Hematopoietic multipotent progenitor cell treated with erythropoietin and hydrocortisone succinate and interleukin-3 and kit ligand, for 17 days (in vitro differentiated cells): ENCODE data around the gene RHBDD1.

Experiments
- DNase-seq: peaks from one replicate; pipeline ENCODE4 v3.0.0-alpha.2; 2015; ENCODE audit warnings: low spot score

RHBDD1 gene, protein sequence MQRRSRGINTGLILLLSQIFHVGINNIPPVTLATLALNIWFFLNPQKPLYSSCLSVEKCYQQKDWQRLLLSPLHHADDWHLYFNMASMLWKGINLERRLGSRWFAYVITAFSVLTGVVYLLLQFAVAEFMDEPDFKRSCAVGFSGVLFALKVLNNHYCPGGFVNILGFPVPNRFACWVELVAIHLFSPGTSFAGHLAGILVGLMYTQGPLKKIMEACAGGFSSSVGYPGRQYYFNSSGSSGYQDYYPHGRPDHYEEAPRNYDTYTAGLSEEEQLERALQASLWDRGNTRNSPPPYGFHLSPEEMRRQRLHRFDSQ

DNA sequence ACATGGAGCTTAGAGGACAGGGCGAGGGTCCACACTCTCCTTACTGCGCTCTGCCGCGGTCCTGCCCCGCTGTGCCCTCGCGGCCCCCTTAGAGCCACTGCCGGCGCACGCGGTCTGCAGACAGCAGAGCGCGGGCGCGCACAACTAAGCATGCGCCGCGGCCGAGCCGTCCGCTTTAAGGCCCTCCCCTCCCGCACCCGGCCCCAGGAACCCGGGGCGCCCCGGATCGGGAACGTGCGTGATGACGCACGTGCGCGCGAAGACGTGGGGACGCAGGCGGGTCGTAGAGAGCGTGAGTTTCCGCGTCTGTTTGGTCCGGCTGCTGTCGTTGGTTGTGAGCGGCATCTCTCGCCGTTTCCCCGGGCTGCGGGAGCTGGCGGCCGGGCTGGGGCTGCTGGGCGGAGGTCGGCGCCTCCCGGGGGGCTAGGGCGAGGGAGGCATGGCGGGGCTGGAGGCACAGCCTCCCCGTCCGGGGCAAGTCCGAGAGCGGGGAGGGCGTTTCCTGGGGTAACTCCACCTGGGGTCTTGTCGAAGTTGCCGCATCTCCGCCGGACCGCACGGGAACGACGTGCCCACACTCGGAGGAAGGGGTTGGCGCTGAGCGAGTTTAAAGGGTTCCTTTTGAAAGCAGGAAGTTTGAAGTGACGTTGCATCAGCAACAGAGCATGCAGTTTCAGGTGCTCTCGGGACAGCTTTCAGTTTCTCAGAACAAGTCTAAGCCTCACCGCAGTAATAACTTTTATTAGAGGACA lies at the start of gene RHBDD1:
RHBDD1 (plus strand) TSS at position 259 of the 752 bp plus-strand sequence. CDS start 28,640 bp downstream, outside the sequence.
- peak; percentile 94 for DNase-seq

DNA sequence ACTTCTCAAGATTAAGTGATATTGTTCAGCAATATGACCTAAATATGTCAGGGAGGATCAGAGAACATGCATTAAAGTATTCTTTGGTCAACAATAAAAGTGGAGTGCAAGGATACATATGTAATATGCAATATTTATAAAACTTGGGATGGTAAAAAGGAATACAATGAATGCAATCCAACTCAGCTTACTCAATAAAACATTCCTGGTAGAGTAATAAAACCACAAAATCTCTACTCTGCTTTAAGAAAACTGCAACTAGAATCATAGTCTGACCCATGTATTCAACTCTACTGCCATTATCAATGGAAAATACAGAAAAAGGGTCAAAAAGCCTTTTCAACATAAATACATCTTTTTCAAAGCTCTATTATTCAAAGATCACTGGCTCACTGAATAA lies 47.8 kb upstream of the RHBDD1 start:
- no peak for DNase-seq

DNA sequence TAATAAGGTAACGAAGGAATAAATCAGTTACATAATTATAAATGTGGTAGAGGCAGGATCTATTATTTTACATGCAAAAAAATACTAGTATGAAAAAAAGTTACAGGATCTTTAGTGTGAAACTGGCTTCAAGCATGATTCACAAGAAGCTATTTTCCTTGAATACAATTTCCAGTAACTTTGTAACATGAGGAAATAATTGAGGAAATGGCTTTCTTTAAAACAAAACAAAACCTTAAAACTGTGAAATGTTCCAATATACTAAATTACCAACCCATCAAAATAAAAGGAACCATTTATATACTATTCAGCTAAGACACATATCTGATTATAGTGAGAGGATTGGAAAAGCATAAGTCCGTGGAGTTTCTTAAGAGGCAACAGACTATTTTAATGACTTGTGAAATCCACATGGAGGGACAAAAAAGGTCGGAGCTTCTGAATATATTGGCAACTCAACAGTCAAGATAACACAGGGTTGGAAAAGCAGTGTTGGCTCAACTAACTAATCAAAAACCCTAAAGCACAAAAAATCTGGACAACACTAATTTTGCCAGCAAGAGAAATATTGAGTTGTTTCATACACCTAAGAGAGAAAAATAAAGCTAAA lies 46.9 kb upstream of the RHBDD1 start:
- DNase-seq: no peak

DNA sequence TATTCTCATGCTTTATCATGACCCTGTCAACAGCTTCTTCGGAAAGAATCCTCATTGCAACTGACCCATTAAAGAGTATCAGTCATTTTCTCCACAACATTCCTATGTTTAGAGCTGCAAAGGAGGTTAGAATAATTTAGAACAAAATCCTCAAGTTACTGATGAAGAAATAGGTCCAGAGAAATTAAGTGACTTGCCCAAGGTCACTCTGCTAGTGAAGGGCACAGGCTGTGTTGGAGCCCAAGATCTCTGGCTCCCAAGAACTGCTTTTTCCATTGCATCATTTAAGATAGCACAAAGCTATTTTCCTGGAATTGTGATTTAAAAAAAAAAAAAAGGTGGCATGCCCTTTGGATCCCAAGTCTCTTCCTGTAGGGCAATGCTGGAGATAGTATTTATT lies 45.8 kb upstream of the RHBDD1 start:
- no peak for DNase-seq

DNA sequence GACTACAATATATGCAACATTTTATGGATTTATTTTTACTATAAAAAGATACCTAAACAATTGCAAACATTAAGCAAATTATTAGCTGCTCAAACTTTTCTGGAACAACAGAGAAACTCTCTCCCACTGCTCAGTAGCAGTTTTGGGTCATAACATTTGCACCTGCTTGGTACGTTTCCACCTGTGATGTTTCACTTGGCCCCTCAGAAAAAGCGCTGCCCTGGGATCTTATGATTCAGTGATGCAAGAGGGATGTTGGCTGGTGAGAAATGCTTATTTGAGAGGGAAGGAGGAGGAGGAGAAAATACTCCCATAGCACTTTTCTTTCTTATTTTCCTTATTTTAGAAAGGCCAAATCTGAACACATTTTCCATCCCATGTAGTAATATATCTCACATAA lies 45.4 kb upstream of the RHBDD1 start:
- DNase-seq: no peak

DNA sequence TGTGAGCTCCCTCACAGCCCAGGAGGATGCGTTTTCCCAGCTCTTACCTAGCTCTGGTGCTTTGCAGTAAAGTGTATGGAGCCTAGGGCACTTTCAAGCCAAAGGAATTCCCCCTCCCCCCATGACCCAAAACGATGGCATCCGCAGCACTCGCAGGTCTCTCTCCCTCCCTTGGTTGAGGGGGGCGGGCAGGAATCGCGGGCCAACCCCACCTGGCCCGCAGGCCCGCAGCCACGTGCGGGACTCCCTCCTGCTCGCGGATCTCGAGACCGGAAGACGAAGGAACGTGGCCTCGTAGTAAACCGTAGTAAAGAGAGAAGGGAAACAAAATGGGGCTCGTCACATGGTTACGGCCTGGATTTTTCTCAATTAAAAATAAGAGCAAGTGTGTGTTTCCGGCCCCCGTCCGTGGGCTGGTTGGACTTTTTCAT lies 44.8 kb upstream of the RHBDD1 start:
- no peak for DNase-seq

DNA sequence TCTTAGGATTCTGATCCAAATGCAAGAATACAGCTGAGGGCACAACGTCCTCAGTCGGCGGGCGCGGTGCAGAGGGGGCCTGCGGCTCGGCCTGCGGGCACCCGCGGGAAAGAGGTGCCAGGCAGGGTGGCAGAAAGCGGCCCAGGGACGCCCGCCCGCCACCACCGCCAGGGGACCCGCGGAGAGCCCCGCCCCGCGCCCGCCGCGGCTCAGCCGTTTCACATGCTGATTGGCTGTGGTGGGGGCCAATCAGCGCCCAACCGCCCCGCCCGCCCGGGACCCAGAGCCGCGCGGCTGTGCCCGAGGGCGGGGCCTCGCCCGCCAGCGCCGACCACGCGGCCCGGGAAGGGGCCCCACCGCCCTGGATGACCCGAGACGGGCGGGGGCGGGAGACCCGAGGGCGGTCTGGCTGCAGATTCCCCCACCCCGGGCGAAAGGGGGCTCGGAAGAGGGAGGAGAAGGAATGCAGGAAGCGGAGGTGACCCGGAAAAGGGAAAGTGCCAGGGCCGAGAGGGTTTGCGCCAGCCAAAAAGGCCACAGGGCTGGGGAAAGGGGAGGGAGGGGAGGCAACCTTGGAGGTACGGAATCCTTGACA lies 44.3 kb upstream of the RHBDD1 start:
- peak; percentile 84 for DNase-seq

DNA sequence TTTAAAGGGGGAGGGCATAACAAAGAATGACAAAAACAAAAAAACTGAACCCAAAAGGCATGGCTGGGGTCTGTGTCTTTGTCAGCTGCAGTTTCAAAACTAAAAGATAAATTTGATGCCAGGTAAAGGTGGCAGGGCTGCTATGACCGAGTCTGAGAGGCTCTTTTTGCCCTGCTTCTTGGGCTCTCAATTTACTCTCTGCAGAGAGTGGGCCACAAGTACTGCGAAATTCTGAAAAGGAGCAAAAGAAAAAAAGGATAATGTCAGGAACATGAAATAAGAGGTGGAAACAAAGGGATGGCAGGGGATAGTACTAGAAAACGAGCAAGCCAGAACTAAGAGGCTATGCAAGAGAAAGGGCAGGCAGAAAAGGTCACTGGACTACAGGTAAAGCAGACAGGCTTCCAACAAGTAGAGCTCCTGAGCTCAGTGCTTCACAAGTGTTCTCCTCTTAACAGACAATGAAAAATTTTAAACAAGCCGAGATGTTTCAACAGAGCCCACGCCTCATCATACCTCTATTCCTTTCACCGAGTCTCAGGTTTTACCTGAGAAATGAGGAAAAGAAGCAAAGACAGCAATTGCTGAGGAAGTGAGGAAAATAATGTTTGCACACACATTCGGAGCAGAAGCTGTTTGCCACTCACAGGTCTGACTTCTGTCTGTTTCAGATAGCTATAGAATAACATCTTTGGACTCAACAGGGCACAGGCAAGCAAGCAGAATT lies 43.5 kb upstream of the RHBDD1 start:
- no peak for DNase-seq

DNA sequence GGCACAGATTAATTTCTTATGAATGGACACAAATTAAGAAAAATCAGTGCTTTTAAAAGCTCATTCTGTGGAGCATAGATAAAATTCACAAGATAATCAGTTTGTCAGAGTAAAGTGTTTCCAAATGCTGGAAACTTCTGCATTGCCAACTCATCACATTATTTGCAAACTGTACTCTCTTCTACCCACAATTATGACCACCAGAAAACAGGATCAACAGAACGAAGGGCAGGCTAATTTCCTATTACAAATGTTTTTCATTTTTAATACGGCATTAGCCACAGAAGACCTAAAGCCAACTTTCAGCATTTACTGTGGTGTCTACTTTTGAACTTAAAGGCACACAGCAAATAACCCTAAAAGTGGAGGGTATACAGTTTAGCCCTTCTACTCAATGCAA lies 42.2 kb upstream of the RHBDD1 start:
- no peak for DNase-seq

DNA sequence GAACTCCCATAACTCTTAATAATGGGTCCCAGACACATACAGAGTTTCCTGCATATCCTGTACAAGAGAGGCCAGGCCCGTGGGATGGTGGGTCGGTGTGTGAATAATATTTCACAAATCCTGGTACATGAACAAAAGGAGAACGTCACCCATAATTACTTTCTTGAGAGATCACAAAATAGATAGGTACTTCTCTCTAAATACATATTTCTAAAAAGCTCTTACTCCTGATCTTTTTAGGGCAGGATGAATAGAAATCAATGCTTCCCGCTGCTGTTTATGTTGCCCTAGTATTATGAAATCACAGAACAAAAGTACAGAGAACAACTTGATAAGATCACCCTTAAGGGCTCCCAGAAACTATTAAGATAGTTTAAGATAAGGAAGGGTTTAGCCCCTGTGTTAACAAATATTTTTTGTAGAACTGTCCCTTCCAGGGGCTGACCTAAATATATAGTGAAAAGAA lies 41.6 kb upstream of the RHBDD1 start:
- no peak for DNase-seq

DNA sequence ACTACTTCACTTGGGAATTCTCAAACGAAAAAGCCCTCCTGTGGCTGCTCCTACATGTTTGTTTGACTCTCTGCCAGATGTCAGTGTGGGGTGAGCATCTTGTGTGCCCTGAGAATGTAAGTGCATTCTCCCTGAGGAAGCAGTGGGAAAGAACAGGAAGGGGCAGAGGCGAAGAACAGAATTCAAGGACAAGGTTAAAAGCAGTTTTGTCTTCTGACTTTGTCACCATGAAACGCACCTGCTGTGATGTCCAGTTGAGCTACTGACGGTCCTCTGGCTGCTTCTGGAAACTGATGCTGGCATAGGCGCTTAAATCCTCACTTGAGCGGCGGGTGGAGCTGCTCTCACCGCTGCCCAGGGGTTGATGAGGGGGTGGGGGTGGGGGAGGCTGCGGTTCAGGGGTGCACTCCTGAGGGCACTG lies 41.1 kb upstream of the RHBDD1 start:
- no peak for DNase-seq

DNA sequence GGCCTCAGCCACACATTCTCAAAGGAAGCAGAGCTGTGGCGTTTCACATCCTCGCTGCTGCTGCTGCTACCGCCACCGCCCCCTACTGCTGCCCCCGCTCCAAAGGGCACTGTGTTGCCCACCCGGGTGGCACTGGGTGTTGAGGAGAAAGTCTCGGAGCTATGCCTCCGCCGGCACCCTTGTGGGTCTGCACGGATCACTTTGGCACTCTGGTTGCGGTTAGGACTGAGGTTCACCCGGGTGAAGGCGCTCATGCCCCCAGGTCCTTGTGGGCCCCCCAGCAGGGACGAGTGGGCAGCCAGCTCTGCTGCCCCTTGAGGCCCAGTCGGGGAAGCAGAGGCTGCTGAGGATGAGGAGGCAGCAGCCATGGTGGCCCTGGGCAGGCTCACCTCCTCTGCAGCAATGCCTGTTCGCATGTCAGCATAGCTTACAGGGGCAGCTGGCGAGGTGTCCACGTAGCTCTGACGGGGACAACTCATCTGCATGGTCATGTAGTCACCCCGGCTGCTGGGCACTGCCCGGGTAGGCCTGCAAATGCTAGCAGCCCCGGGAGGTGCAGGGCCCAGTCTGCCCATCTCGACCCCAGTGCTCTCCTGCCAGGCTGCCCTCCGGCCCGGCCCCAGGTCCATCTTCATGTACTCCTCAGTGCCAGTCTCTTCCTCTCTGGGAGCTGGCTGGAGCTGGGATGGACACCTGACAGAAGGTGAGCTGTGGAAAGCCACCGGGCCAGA lies 40.4 kb upstream of the RHBDD1 start:
- DNase-seq: no peak

DNA sequence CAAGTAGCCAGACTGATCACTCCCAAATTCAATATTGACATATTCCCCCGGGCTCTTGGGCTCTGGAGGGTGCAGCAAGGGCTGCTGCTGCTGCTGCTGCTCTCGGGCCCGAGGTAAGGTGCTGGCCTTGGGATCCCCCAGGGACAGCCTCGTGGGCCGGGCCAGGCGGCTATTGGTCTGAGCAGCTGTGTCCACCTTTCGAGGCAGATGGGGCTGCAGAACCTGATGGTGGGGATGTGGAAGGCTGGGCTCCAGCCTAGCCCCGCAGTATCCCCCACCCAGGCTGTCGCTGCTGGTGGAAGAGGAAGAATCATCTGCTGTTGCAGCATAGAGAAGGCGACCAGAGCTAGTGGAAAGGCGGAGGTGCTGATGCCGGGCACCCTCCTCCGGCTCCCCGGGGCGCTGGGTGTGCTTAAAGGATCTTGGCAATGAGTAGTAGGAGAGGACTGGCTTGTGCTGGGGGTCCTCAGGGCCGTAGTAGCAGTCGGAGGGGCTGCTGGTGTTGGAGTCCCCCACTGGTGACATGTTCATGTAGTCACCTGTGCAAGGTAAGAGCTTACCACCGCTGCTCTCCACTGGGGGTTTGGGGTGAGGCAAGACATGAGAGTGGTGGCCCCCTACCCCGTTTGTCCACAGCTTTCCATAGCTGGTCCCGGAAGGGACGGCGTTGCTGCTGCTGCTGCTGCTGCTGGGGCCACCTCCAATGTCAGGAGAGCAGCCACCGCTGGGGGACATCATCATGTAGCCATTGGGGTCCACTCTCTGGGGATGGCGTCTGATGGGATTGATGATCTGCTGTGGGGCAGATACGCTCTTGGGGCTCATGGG lies 39.6 kb upstream of the RHBDD1 start:
- DNase-seq: no peak

DNA sequence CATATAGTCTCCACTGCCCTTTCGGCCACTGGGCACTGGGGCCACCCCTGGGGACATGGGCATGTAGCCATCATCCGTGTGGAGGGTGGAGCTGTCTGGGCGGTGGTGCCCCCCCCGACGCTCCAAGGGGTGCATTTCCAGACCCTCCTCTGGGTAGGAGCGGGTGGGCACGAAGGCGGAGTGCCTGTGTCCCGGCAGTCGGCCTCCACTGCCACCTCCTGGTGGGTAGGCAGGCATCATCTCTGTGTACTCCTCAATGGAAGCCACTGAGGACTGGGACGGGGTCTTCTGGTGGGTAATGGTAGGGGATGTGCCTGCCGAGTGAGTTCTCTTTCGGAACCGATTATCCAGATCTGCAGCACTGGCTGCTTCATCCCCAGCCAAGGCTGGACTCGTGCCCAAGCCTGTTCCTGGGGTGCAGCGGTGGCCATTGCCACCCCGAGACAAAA lies 39.0 kb upstream of the RHBDD1 start:
- DNase-seq: no peak

DNA sequence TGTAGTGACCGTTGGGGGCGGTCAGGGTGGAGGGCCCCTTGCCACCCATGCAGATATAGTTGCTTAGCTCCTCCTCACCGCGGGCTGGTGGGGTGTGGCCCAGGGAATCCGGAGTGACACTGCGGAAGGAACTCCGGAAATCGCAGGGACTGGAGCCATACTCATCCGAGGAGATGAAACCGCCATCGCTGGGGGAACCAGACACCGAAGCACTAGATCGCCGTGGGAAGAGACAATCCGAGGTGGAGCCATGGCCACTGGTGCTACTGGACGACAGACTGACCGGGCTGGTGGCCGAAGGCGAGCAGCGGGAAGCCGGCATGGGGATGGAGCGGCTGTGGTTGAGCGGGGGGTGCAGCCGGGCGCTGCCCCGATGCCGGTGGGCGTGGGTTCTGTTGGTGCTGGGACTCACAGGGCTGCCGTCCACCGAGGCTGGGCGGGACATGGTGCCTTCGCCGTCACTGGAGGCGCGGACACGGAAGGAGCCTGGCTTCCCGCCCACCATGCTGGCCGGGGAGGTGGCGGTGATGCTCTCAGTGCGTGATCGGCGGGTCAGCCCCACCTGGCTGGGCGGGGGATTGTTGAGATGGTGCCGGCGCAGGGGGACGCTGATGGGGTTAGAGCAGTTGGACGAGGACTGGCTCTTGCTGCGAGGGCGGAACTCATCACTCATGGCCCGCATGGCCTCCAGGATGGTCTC lies 38.4 kb upstream of the RHBDD1 start:
- no peak for DNase-seq

DNA sequence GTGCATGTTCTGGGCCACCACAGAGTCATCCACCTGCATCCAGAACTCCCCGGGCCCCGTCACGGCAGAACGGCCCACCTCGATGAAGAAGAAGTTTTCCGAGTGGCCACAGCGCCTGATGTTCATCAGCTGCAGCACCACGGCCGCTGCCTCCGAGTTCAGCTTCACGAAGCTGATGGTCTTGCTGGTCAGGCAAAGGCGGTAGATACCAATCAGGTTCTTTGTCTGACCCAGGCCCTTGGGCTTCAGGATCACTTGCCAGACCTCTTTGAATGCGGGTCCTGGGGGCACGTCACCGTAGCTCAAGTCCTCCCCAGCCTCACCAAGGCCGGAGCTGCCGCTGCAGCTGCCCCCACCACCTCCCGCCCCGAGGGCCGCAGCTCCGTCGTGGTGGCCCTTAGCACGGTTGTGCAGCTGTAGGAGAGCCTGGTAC lies 37.8 kb upstream of the RHBDD1 start:
- no peak for DNase-seq

DNA sequence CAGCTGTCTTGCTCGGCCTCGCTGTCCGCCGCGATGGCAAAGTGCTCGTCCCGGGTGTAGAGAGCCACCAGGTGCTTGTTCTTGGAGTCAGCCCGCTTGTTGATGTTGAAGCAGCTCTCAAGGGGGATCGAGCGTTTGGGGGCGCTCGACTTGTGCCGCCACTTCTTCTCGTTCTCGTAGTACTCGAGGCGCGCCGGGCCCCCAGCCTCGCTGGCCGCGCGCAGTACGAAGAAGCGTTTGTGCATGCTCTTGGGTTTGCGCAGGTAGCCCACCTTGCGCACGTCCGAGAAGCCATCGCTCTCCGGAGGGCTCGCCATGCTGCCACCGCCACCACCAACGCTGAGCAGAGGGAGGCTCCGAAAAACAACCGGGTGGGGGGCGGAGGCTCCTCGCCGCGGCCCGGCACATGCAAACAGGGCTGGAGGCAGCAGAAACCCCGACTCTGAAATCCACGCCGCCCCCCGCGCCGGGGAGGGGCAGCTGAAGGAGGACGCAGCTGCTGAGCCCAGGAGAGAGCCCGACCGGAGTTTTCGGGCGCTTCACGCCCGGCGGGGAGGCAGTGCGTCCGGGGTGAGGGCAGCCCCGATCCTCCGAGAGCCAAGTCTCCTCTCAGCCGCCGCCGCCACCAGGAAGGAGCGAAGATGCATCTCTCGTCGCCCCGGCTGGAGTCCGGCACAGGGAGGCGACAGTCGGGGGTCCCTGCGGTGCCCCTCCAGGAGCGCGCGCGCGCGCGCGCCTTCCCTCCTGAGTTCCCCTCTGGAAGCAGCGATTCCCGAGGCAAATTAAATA lies 37.2 kb upstream of the RHBDD1 start:
- no peak for DNase-seq

DNA sequence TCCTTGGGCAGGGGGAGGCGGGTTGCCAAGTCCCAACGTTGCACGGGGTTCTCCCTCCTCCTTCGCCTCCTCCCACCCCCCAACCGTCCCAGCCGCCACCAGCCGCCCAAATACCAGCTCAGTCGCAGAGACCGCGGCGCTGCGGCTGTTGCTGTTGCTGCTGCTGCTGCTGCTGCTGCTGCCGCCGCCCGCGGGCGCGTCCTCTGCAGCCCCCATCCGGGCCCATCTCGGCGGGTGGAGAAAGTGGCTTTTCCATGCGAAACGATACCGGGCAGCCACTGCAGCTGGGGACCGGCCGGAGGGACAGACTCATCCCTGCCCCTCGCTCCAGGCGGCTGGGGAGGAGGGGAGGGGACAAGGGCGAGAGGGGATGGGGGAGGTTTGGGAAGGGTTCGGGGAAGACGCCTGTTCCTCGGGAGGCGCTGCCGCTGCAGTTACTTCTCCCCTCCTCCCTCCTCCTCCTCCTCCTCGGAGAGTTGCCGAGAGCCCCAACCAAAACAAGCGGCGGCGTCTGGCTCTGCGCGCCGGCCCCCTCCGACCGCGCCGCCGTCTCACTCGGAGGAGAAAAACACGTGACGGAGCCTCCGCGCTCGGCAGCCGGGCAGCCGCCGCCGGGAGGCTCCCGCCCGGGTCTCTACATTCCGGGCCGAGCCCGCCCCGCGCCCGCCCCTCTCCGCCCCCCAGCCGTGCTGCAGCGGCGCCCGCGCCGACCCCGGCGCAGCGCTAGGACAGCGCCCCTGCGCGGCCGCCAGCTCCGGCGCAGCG lies 36.5 kb upstream of the RHBDD1 start, which contains the start of gene IRS1:
IRS1 (minus strand) TSS at position 610 of the 765 bp plus-strand sequence. CDS start 1,082 bp downstream, outside the sequence.
- DNase-seq: peak; percentile 19
